ENCODE data around the gene IL5.

Gene IL5

GRCh38 chr5:132493821-132494220 lies 49.5 kb downstream of the IL5 start:
- peaks cover 61% of the 10 kb centered on the region for H3K27me3 Mint-ChIP-seq (ENCODE audit: low read depth, poor library complexity)
- H3K27ac Mint-ChIP-seq: no peak overlapping the region
- no peak overlapping the region for H3K4me3 Mint-ChIP-seq
- TF ChIP-seq, protein P1, sequence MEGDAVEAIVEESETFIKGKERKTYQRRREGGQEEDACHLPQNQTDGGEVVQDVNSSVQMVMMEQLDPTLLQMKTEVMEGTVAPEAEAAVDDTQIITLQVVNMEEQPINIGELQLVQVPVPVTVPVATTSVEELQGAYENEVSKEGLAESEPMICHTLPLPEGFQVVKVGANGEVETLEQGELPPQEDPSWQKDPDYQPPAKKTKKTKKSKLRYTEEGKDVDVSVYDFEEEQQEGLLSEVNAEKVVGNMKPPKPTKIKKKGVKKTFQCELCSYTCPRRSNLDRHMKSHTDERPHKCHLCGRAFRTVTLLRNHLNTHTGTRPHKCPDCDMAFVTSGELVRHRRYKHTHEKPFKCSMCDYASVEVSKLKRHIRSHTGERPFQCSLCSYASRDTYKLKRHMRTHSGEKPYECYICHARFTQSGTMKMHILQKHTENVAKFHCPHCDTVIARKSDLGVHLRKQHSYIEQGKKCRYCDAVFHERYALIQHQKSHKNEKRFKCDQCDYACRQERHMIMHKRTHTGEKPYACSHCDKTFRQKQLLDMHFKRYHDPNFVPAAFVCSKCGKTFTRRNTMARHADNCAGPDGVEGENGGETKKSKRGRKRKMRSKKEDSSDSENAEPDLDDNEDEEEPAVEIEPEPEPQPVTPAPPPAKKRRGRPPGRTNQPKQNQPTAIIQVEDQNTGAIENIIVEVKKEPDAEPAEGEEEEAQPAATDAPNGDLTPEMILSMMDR (IDR thresholded peaks at IDR 0.05): no peak
- H3K36me3 Mint-ChIP-seq (ENCODE audit: low read depth): no peaks in the 10 kb centered on the region
- peaks cover 25% of the 10 kb centered on the region for H3K4me1 Mint-ChIP-seq
- DNase-seq: no peak
- H3K9me3 Mint-ChIP-seq: no peaks in the 10 kb centered on the region

- H3K27me3 Mint-ChIP-seq (ENCODE audit: low read depth, poor library complexity): peaks cover 63% of the 10 kb centered on the region
- no peak overlapping the region for H3K4me3 Mint-ChIP-seq
- H3K36me3 Mint-ChIP-seq (ENCODE audit: low read depth): no peaks in the 10 kb centered on the region
- H3K9me3 Mint-ChIP-seq: no peaks in the 10 kb centered on the region
- TF ChIP-seq, protein P1 (IDR thresholded peaks at IDR 0.05): no peak
- peaks cover 22% of the 10 kb centered on the region for H3K4me1 Mint-ChIP-seq
- no peak overlapping the region for H3K27ac Mint-ChIP-seq
- DNase-seq: no peak
Measured at GRCh38 chr5:132493241-132493640, 50.1 kb downstream of the IL5 start.

DNA sequence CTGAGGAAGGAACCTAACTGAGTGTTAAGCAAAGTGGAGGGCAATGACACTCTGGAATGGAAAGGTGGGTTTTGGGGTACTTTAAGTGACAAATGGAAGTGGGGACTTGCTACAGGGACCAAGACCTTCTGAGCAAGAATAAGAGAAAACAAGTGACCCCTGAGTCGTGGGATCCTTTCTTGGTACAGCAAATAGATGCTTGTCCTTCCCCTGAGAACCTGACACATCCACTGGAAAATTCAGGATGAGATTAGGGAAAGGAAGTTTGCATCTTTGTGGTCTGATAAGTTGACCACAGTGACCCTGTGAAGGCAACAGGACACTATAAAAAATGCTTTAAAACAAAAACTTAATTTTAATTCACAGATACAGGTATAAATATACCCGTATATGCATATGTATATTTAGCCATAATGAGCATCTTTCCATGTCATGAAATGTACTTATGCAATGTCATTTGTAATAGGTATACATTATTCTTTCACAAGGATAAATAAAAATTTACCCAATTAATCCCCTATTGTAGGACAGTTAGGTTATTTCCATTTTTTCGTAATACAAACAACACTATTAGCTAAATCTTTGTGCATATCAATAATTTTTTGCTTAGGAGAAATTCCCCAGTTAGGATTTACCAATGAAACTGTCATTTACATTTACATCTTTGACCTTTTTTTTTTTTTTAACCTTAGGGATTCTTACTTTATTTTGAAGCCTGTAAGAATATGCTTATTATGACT lies 50.8 kb downstream of the IL5 start:
- peaks cover 22% of the 10 kb centered on the region for H3K4me1 Mint-ChIP-seq
- DNase-seq: no peak
- no peaks in the 10 kb centered on the region for H3K9me3 Mint-ChIP-seq
- H3K36me3 Mint-ChIP-seq (ENCODE audit: low read depth): no peaks in the 10 kb centered on the region
- TF ChIP-seq, protein P1 (IDR thresholded peaks at IDR 0.05): no peak
- peaks cover 63% of the 10 kb centered on the region for H3K27me3 Mint-ChIP-seq (ENCODE audit: low read depth, poor library complexity)
- H3K27ac Mint-ChIP-seq: no peak overlapping the region
- peak overlapping the region; percentile 33 for H3K4me3 Mint-ChIP-seq
